NAMALWA (cell line): ENCODE measurements around the gene CDH6.

Experiments
- DNase-seq: peaks from one replicate; pipeline ENCODE4 v3.0.0-alpha.2; 2015; ENCODE audit warnings: low spot score

CDH6 gene

DNA sequence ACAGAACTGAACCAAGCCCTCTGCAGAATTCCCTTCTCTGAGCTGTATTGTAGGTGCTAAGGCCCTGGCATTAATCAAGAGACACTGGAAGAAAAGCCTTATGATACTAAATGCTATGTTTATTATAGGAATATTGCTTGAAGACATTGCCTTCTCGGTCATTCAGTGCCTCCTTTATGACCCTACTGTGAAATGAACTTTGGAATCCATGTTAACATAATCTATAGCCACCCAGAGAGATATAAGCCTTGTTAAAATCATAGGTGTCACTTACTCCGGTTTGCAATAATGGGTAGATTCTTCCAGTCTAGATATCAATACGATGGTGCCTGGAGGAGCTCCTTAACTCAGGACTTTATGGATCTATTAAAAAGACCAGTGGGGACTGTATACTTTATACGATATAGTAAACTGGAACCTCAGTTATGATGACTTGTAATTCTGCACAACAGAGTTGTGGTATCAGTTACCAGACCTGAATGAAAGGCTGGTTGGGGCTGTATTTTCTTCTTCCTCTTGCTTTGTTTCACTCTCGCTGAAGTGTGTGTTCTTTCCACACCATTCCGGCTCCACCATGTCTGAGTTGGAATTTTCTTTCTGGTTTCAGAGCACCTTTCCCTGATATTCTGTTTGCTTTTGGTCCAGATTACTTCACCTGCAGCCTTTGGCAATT lies 183.9 kb downstream of the CDH6 start:
- DNase-seq = no peak

DNA sequence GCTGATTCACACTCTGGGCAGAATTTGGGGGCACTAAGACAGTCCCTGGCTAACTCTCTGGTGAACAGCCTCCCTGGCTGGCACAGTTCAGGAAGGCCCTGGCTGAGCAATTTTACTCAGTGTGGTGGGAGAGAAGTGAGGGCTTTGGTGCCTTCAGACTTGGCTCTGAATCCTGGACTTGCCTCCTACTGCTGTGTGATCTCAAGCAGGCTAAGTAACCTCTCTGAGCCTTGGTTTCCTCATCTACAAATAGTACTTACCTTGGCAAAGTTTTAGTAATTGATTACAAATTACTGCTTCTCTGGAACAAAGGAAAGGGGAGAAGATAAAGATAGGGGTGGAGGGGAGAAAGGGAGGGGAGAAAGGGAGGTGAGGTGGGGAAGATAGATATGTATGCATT lies 184.7 kb downstream of the CDH6 start:
- no peak for DNase-seq
